ENCODE data around the gene CCDC85C.

Gene CCDC85C

GRCh38 chr14:99564256-99564925, 39.6 kb downstream of the CCDC85C start:
- no peak for DNase-seq (ENCODE audit: low read depth)
- H3K4me3 ChIP-seq (ENCODE audit: low read length) = no peak overlapping the region
- no peak for TF ChIP-seq CTCF (conservative IDR thresholded peaks at IDR 0.05; ENCODE audit: low read depth, low read length)

GRCh38 chr14:99563749-99564129, 40.3 kb downstream of the CCDC85C start:
- DNase-seq (ENCODE audit: low read depth) = no peak
- H3K4me3 ChIP-seq (ENCODE audit: low read length) = no peak overlapping the region
- no peak for TF ChIP-seq CTCF (conservative IDR thresholded peaks at IDR 0.05; ENCODE audit: low read depth, low read length)

- TF ChIP-seq CTCF (conservative IDR thresholded peaks at IDR 0.05; ENCODE audit: low read depth, low read length) = peak; percentile 70
- DNase-seq (ENCODE audit: low read depth) = no peak
- H3K4me3 ChIP-seq (ENCODE audit: low read length) = no peak overlapping the region
Measured at GRCh38 chr14:99562856-99563748, 40.9 kb downstream of the CCDC85C start.

GRCh38 chr14:99561864-99562263, 42.1 kb downstream of the CCDC85C start:
- H3K4me3 ChIP-seq (ENCODE audit: low read length) = no peak overlapping the region
- no peak for TF ChIP-seq CTCF (conservative IDR thresholded peaks at IDR 0.05; ENCODE audit: low read depth, low read length)
- no peak for DNase-seq (ENCODE audit: low read depth)

- TF ChIP-seq CTCF (conservative IDR thresholded peaks at IDR 0.05; ENCODE audit: low read depth, low read length) = no peak
- no peak for DNase-seq (ENCODE audit: low read depth)
- H3K4me3 ChIP-seq (ENCODE audit: low read length) = no peak overlapping the region
Measured at GRCh38 chr14:99560922-99561683, 42.9 kb downstream of the CCDC85C start.

- TF ChIP-seq CTCF (conservative IDR thresholded peaks at IDR 0.05; ENCODE audit: low read depth, low read length) = no peak
- H3K4me3 ChIP-seq (ENCODE audit: low read length) = no peak overlapping the region
Measured at GRCh38 chr14:99560403-99560802, 43.6 kb downstream of the CCDC85C start.

More at GRCh38 chr14:99560403-99560802, 43.6 kb downstream of the CCDC85C start:
- DNase-seq (ENCODE audit: low read depth) = no peak
